RWPE1 (cell line): ENCODE measurements around the gene CACNA1A.

ENCODE experiments used
- CTCF ChIA-PET: fragments of 350-600 bp; sonication (Branson Sonifier 250); formaldehyde crosslinking; extraction: SDS; loops from one replicate; lab custom pipeline; 2021; lab: Yijun Ruan, JAX
- POLR2A ChIA-PET: fragments of 400-600 bp; formaldehyde crosslinking; extraction: SDS; loops from one replicate; lab custom pipeline; 2020; ENCODE audit warnings: antibody characterized with exemption; ENCODE audit not compliant: low non-redundant PET; lab: Yijun Ruan, JAX
- DNase-seq: peaks from one replicate; pipeline ENCODE4 v3.0.0; 2012; ENCODE audit warnings: low spot score
- H3K27ac ChIP-seq: fragments of 450-650 bp; 2 replicates; pipeline ENCODE4 v1.5.1; 2017
- CTCF ChIP-seq: fragments of 450-650 bp; conservative IDR thresholded peaks from 2 replicates; pipeline ENCODE4 v1.5.1; 2017; ENCODE audit warnings: low read depth, mild to moderate bottlenecking

The CACNA1A gene

GRCh38 chr19:13225085-13225484, 281.2 kb downstream of the CACNA1A start:
- CTCF ChIA-PET, result no interaction called here
- DNase-seq, result no peak
- POLR2A ChIA-PET, result no interaction called here

GRCh38 chr19:13220847-13221246, 285.4 kb downstream of the CACNA1A start:
- ChIA-PET CTCF (no interaction called here), POLR2A (no interaction called here)
- H3K27ac ChIP-seq, result no peak overlapping the region
- no peak for TF ChIP-seq CTCF
- no peak for DNase-seq

More at GRCh38 chr19:13225085-13225484, 281.2 kb downstream of the CACNA1A start:
- no peak overlapping the region for H3K27ac ChIP-seq
- TF ChIP-seq CTCF, result no peak

GRCh38 chr19:13215572-13216380, 290.5 kb downstream of the CACNA1A start:
- no peak for TF ChIP-seq CTCF
- peak overlapping the region; percentile 73 for H3K27ac ChIP-seq
- POLR2A ChIA-PET, result no interaction called here
- CTCF ChIA-PET, result interaction anchor here (0.6 kb wide), 3 partner anchors 21 to 47 kb away, joined by 3 to 4 read pairs (median 3); no protein-coding TSS in a partner anchor
- DNase-seq, result peak; percentile 78

- no peak for DNase-seq
- no peak overlapping the region for H3K27ac ChIP-seq
- CTCF ChIA-PET, result no interaction called here
- no peak for TF ChIP-seq CTCF
- POLR2A ChIA-PET, result no interaction called here
Observed at GRCh38 chr19:13214036-13214730, 292.1 kb downstream of the CACNA1A start.

GRCh38 chr19:13212759-13213330, 293.4 kb downstream of the CACNA1A start:
- CTCF ChIA-PET, result interaction anchor here (0.6 to 0.7 kb wide), 5 partner anchors 31 to 1762 kb away, joined by 3 to 4 read pairs (median 3); no protein-coding TSS in a partner anchor
- POLR2A ChIA-PET, result no interaction called here
- no peak overlapping the region for H3K27ac ChIP-seq
- peak; percentile 61 for DNase-seq
- peak; percentile 82 for TF ChIP-seq CTCF
